GM12873 (cell line): Measurements from ENCODE around the gene SECISBP2.

Experiments
- CTCF ChIP-seq: IDR thresholded peaks from 2 replicates; pipeline ENCODE4 v1.5.1; 2012; ENCODE audit warnings: low read depth, mild to moderate bottlenecking, moderate library complexity, low read length, control low read depth; ENCODE audit not compliant: insufficient read depth; ENCODE audit errors: missing control alignments

The SECISBP2 gene

GRCh38 chr9:89342948-89343347 lies 24.6 kb downstream of the SECISBP2 start:
- no peak for TF ChIP-seq CTCF

GRCh38 chr9:89345476-89345875 lies 27.2 kb downstream of the SECISBP2 start:
- TF ChIP-seq CTCF = no peak

- no peak for TF ChIP-seq CTCF
Measured at GRCh38 chr9:89346696-89347095, 28.4 kb downstream of the SECISBP2 start.

GRCh38 chr9:89347651-89348050 lies 29.4 kb downstream of the SECISBP2 start:
- TF ChIP-seq CTCF = no peak

GRCh38 chr9:89349607-89350006 lies 31.3 kb downstream of the SECISBP2 start:
- no peak for TF ChIP-seq CTCF

GRCh38 chr9:89350988-89351557 lies 32.8 kb downstream of the SECISBP2 start:
- no peak for TF ChIP-seq CTCF

GRCh38 chr9:89351584-89352300 lies 33.4 kb downstream of the SECISBP2 start:
- no peak for TF ChIP-seq CTCF
